ENCODE data around the gene TMEM123.

GRCh38 chr11:102499151-102499550 is 46.6 kb upstream of the TMEM123 start:
- TF ChIP-seq TCF12 (IDR thresholded peaks at IDR 0.05; ENCODE audit: low read depth): no peak
- no peak for TF ChIP-seq CEBPB (IDR thresholded peaks at IDR 0.05)
- no peak for TF ChIP-seq MAX (IDR thresholded peaks at IDR 0.05)
- TF ChIP-seq EGR1 (IDR thresholded peaks at IDR 0.05): no peak
- TF ChIP-seq EP300 (IDR thresholded peaks at IDR 0.05; ENCODE audit: borderline replicate concordance): no peak
- TF ChIP-seq TAF1 (IDR thresholded peaks at IDR 0.05; ENCODE audit: low read depth): no peak
- TF ChIP-seq USF1 (IDR thresholded peaks at IDR 0.05): no peak
- TF ChIP-seq RAD21 (IDR thresholded peaks at IDR 0.05; ENCODE audit: low read depth): no peak
- no peak for TF ChIP-seq YY1 (IDR thresholded peaks at IDR 0.05; ENCODE audit: low read depth)

Measured in Ishikawa (cell line).